GM12878 (cell line): Measurements from ENCODE around the gene BNIP5. TPM values are rescaled to one million over a fixed set of nuclear protein-coding genes. Genes with fewer than 3 reads are reported as not detected.

ENCODE experiments used
- BRCA1 ChIP-seq: IDR thresholded peaks from 2 replicates; pipeline ENCODE4 v1.6.1; 2011; ENCODE audit warnings: low read depth, low read length, improper control_type of control experiment
- CBX5 ChIP-seq: sonication (generic); IDR thresholded peaks from 2 replicates; pipeline ENCODE4 v1.6.1; 2016; ENCODE audit warnings: low read depth, moderate library complexity, mild to moderate bottlenecking, inconsistent platforms
- CEBPB ChIP-seq, 2 experiments: fragments of 150-350 bp in 1 of 2; IDR thresholded peaks; 2 replicates each; pipeline ENCODE4 v1.6.1; 2012 to 2014; ENCODE audit warnings: low read depth in 2 of 2, low read length in 2 of 2, borderline replicate concordance in 1 of 2, inconsistent platforms in 1 of 2
- CHD2 ChIP-seq: IDR thresholded peaks from 2 replicates; pipeline ENCODE4 v1.6.1; 2011; ENCODE audit warnings: low read depth, low read length, improper control_type of control experiment, borderline replicate concordance
- E2F8 ChIP-seq: fragments of 450-650 bp; IDR thresholded peaks from 2 replicates; pipeline ENCODE4 v1.6.1; 2018; ENCODE audit warnings: mild to moderate bottlenecking, low read depth, moderate library complexity; ENCODE audit not compliant: partially characterized antibody
- IKZF1 ChIP-seq: fragments of 450-650 bp; conservative IDR thresholded peaks from 2 replicates; pipeline ENCODE4 v1.6.1; 2017; ENCODE audit warnings: antibody characterized with exemption, mild to moderate bottlenecking
- IRF5 ChIP-seq: fragments of 450-650 bp; IDR thresholded peaks from 2 replicates; pipeline ENCODE4 v1.6.1; 2017; ENCODE audit warnings: borderline replicate concordance
- MEF2A ChIP-seq: IDR thresholded peaks from 2 replicates; pipeline ENCODE4 v1.6.1; 2011; ENCODE audit warnings: low read depth, mild to moderate bottlenecking, low read length, moderate library complexity; ENCODE audit not compliant: insufficient read depth
- MXI1 ChIP-seq: fragments of 150-350 bp; IDR thresholded peaks from 2 replicates; pipeline ENCODE4 v1.6.1; 2011; ENCODE audit warnings: low read depth, mild to moderate bottlenecking, inconsistent platforms, low read length, improper control_type of control experiment
- MYC ChIP-seq: IDR thresholded peaks from 2 replicates; pipeline ENCODE4 v1.6.1; 2011; ENCODE audit warnings: mild to moderate bottlenecking, low read length, moderate library complexity, inconsistent platforms; ENCODE audit not compliant: insufficient read depth, insufficient replicate concordance, insufficient read length, severe bottlenecking
- NR2C1 ChIP-seq: fragments of 450-650 bp; IDR thresholded peaks from 2 replicates; pipeline ENCODE4 v1.6.1; 2017; ENCODE audit warnings: antibody characterized with exemption, mild to moderate bottlenecking, moderate library complexity
- PAX5 ChIP-seq: IDR thresholded peaks from 2 replicates; pipeline ENCODE4 v1.6.1; 2011; ENCODE audit warnings: low read depth, low read length, borderline replicate concordance
- POU2F2 ChIP-seq: IDR thresholded peaks from 3 replicates; pipeline ENCODE4 v1.6.1; 2011; ENCODE audit warnings: low read depth, mild to moderate bottlenecking, low read length, borderline replicate concordance
- SIN3A ChIP-seq: IDR thresholded peaks from 2 replicates; pipeline ENCODE4 v1.6.1; 2012; ENCODE audit warnings: low read depth, low read length, improper control_type of control experiment
- STAT3 ChIP-seq: IDR thresholded peaks from 2 replicates; pipeline ENCODE4 v1.6.1; 2011; ENCODE audit warnings: low read depth, low read length, improper control_type of control experiment
- TBL1XR1 ChIP-seq: IDR thresholded peaks from 2 replicates; pipeline ENCODE4 v1.6.1; 2012; ENCODE audit warnings: low read depth, low read length, improper control_type of control experiment
- TCF12 ChIP-seq: IDR thresholded peaks from 2 replicates; pipeline ENCODE4 v1.6.1; 2011; ENCODE audit warnings: low read depth, mild to moderate bottlenecking, low read length
- ZBTB11 ChIP-seq: fragments of 450-650 bp; formaldehyde crosslinking; IDR thresholded peaks from 2 replicates; pipeline ENCODE4 v1.5.0; 2022; ENCODE audit warnings: mild to moderate bottlenecking, missing genetic modification characterization
- polyA plus RNA-seq, 11 experiments: library from polyadenylated mRNA; depleted of rRNA in 4 of 11; unstranded in 6 of 11; stranded (reverse) in 5 of 11; fragments of >200 nt; fragmentation: Nextera tagmentation in 4 of 11; fragmentation: Illumina TruSeq in 1 of 11; extraction: Ambion mirVana in 4 of 11; extraction: Trizol in 1 of 11; gene quantifications; 1 replicate in 1 of 11; 2 replicates in 10 of 11; pipeline versions ENCODE4 v1.2.1 to v1.2.3, GENCODE V29; 2011 to 2016; ENCODE audit warnings: inconsistent platforms in 2 of 11, missing spikeins in 2 of 11, low read depth in 1 of 11
- total RNA-seq, 4 experiments: library from RNA; depleted of rRNA in 3 of 4; stranded (reverse); fragments of >200 nt in 3 of 4; fragmentation: Illumina TruSeq in 1 of 4; extraction: Trizol in 1 of 4; gene quantifications; 2 replicates each; pipeline versions ENCODE4 v1.2.1 to v1.2.3, GENCODE V29; 2013 to 2021
- TF ChIP-seq, protein P1 (sequence below): fragments of 450-650 bp; IDR thresholded peaks from 2 replicates; pipeline ENCODE4 v1.6.1; 2017; ENCODE audit warnings: mild to moderate bottlenecking, moderate library complexity

The BNIP5 gene
- total and polyA plus RNA-seq, 10 of the 15 experiments (the other 5 are each of a cell fraction or from before 2014, with no cell fraction given): 0.02 to 0.68 (median 0.05) TPM; not detected in 2

DNA sequence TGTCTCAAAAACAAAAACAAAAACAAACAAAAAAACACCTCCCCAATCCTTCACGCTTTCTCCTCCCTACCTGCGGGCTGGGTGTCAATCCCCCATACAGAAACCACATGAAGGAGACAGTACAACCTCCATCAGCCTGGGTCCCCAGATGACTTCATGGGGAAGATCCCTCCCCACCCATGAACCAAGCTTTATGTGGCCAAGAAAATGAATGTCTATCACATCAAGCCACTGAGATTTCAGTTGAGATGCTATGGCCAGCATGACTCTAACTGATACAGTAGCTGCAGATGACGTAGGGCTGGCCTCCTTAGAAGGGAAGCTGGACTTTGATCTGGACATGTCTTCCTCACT, 21.2 kb upstream of the BNIP5 start (continued):
- TF ChIP-seq, protein P1, sequence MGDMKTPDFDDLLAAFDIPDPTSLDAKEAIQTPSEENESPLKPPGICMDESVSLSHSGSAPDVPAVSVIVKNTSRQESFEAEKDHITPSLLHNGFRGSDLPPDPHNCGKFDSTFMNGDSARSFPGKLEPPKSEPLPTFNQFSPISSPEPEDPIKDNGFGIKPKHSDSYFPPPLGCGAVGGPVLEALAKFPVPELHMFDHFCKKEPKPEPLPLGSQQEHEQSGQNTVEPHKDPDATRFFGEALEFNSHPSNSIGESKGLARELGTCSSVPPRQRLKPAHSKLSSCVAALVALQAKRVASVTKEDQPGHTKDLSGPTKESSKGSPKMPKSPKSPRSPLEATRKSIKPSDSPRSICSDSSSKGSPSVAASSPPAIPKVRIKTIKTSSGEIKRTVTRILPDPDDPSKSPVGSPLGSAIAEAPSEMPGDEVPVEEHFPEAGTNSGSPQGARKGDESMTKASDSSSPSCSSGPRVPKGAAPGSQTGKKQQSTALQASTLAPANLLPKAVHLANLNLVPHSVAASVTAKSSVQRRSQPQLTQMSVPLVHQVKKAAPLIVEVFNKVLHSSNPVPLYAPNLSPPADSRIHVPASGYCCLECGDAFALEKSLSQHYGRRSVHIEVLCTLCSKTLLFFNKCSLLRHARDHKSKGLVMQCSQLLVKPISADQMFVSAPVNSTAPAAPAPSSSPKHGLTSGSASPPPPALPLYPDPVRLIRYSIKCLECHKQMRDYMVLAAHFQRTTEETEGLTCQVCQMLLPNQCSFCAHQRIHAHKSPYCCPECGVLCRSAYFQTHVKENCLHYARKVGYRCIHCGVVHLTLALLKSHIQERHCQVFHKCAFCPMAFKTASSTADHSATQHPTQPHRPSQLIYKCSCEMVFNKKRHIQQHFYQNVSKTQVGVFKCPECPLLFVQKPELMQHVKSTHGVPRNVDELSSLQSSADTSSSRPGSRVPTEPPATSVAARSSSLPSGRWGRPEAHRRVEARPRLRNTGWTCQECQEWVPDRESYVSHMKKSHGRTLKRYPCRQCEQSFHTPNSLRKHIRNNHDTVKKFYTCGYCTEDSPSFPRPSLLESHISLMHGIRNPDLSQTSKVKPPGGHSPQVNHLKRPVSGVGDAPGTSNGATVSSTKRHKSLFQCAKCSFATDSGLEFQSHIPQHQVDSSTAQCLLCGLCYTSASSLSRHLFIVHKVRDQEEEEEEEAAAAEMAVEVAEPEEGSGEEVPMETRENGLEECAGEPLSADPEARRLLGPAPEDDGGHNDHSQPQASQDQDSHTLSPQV: peak; percentile 65; the same call in 1 of the 2 replicates
- peak; percentile 56; the same call in 1 of the 2 replicates for TF ChIP-seq CHD2
- peak; percentile 64; the same call in 1 of the 3 replicates for TF ChIP-seq POU2F2
- TF ChIP-seq ZBTB11 (CRISPR knock-in tag): no peak
- no peak for TF ChIP-seq STAT3
- no peak for TF ChIP-seq TCF12
- TF ChIP-seq IKZF1: peak; percentile 68
- peak; percentile 68; the same call in 1 of the 2 replicates for TF ChIP-seq PAX5
- no peak for TF ChIP-seq BRCA1
- TF ChIP-seq TBL1XR1: peak; percentile 58; the same call in 1 of the 2 replicates
- TF ChIP-seq MYC: no peak
- TF ChIP-seq IRF5: peak; percentile 37; the same call in 1 of the 2 replicates
- TF ChIP-seq CEBPB (IDR thresholded peaks at IDR 0.05; ENCODE audit: borderline replicate concordance in 1 of 2, low read depth in 2 of 2, low read length in 2 of 2): no peak
- peak; percentile 31 for TF ChIP-seq E2F8
- TF ChIP-seq MXI1: no peak; the same call in 1 of the 2 replicates
- 0 out of 2 replicates have a peak, but pooled peaks have one; percentile 8 for TF ChIP-seq MEF2A
- TF ChIP-seq SIN3A: no peak
- TF ChIP-seq NR2C1: no peak
- TF ChIP-seq CBX5: no peak
